Measurements from ENCODE around the gene GABRD.

GABRD gene

DNA sequence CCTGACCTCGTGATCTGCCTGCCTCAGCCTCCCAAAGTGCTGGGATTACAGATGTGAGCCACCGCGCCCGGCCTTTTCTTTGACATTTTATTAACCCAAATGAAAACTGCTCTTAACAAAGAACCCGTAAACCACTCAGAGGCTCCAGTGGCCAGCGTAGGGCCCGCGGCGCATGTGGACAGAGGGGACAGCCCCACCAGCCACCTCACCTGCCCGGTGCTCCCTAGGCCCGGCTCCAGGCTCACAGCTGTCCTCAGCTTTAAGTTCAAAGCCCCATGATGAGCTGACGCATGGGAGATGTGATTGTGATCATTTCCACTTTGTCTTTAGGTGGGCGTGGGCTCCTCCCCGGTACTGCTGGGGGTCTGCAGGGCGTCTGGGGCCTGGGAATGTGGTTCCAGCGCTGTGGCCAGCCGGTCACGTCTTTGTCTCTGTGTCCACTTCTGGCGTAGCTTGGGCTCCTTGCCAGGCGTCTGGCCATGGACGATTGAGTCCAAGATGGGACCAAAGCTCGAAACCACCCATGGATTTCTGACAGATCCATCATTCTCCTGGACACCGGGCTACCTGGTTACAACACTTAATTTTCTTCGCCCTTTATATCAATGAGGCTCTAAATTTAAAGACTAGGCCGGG lies 37.9 kb downstream of the GABRD start:
- no peak for TF ChIP-seq MAX (IDR thresholded peaks at IDR 0.05; ENCODE audit: low read depth, low read length)
- no peak for TF ChIP-seq POLR2A (IDR thresholded peaks at IDR 0.05; ENCODE audit: extremely low read depth, insufficient read length)
- no peak for DNase-seq (ENCODE audit: low read depth)
- no peak overlapping the region for H3K4me3 ChIP-seq (ENCODE audit: low read depth, low read length)

DNA sequence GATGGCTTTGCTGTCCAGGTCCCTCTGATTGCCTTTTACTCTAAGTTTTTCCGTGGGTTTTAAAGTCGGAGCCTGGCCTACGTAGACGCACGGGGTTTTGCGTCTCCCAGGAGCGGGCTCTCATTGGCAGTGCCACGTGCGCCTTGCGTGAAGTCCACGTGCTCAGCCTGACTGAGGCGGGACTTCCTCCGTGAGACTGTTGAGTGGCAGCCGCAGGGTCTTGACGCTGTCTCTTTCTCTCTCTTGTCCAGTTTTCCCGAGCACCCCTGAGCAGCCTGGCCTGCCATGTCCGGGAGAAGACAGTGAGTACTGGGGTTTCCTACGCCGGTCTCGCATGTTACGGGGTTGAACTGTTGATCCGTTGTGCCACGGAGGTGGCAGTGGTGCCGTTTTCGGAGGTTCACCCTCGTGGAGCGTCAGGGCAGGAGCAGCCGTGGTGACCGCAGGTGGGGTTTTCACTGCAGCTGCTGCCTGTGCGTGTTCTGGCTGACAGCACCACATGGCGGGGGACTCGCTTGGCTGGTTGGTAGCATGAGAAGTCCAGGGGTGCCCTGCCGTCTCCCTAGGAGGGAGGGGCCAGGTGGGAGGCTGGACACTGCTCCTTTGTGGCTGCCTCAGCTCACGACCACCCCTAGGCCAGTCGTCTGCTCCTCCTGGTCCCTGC lies 40.3 kb downstream of the GABRD start:
- no peak overlapping the region for H3K4me3 ChIP-seq (ENCODE audit: low read depth, low read length)
- no peak for TF ChIP-seq POLR2A (IDR thresholded peaks at IDR 0.05; ENCODE audit: extremely low read depth, insufficient read length)
- no peak for TF ChIP-seq MAX (IDR thresholded peaks at IDR 0.05; ENCODE audit: low read depth, low read length)
- TF ChIP-seq MYC (IDR thresholded peaks at IDR 0.05; ENCODE audit: low read depth, low read length): no peak
- TF ChIP-seq, protein P1, sequence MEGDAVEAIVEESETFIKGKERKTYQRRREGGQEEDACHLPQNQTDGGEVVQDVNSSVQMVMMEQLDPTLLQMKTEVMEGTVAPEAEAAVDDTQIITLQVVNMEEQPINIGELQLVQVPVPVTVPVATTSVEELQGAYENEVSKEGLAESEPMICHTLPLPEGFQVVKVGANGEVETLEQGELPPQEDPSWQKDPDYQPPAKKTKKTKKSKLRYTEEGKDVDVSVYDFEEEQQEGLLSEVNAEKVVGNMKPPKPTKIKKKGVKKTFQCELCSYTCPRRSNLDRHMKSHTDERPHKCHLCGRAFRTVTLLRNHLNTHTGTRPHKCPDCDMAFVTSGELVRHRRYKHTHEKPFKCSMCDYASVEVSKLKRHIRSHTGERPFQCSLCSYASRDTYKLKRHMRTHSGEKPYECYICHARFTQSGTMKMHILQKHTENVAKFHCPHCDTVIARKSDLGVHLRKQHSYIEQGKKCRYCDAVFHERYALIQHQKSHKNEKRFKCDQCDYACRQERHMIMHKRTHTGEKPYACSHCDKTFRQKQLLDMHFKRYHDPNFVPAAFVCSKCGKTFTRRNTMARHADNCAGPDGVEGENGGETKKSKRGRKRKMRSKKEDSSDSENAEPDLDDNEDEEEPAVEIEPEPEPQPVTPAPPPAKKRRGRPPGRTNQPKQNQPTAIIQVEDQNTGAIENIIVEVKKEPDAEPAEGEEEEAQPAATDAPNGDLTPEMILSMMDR (IDR thresholded peaks at IDR 0.05; ENCODE audit: low read depth, low read length): no peak
- no peak for DNase-seq (ENCODE audit: low read depth)

- H3K4me3 ChIP-seq (ENCODE audit: low read depth, low read length): no peak overlapping the region
- no peak for TF ChIP-seq MAX (IDR thresholded peaks at IDR 0.05; ENCODE audit: low read depth, low read length)
- DNase-seq (ENCODE audit: low read depth): no peak
These were observed 40.9 kb downstream of the GABRD start for GRCh38 chr1:2060072-2060471.

DNA sequence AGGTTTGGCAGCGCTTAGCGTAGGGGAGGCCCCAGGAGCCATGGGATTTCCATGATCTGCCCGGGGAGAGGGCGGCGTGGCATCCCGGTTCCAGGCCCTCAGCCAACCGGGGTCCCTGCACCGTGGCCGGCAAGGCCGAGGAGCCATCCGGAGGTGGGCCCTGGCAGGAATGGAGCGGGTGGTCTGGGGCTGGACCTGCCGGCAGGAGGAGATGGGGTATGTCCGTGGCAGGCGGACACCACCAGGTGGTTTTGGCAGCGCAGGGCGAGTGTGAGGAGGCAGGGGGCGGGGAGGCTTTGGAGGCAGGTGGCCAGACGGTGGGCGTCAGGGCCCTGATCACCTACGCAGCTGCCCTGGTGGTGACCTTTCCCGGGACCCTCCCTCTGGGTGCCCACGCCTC lies 41.4 kb downstream of the GABRD start:
- TF ChIP-seq, protein P1 (IDR thresholded peaks at IDR 0.05; ENCODE audit: low read depth, low read length): no peak
- TF ChIP-seq POLR2A (IDR thresholded peaks at IDR 0.05; ENCODE audit: extremely low read depth, insufficient read length) (no peak), MAX (IDR thresholded peaks at IDR 0.05; ENCODE audit: low read depth, low read length) (no peak), MYC (IDR thresholded peaks at IDR 0.05; ENCODE audit: low read depth, low read length) (no peak)
- H3K4me3 ChIP-seq (ENCODE audit: low read depth, low read length): no peak overlapping the region
- DNase-seq (ENCODE audit: low read depth): no peak

DNA sequence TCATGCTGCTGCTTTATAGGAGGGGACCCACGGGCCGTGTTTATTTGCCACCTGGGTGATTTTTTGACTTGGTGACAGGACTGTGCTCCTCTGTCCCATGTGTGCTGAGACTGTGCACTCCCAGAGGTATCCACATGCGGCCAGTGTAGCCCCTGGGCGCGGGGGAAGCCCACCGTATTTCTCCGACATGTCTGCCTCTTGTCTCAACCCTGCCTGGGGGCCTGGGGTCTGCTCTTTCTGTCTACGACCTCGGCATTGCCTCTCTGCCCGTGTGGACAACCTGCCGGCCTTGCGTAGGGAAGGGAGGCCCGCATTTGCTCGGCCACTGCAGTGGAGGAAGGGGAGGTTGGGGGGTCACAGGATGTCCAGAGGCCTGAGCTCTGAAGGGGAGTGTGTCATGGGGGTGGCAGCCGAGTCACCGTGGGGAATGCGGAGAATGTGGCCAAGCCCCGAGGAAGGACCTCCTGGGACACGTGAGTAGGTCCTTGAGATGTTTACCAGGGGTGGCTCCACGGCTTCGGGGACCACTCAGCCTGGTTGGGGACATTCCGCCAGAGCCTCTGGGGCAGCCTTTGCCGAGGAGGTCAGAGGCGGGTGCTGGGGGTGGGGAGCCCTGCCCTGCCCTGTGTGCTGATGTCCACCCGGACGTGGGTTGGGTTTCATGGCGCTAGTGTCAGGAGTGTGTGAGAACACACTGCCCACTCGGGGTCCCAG lies 42.1 kb downstream of the GABRD start:
- no peak overlapping the region for H3K4me3 ChIP-seq (ENCODE audit: low read depth, low read length)
- DNase-seq (ENCODE audit: low read depth): no peak
- TF ChIP-seq, protein P1 (IDR thresholded peaks at IDR 0.05; ENCODE audit: low read depth, low read length): no peak
- no peak for TF ChIP-seq MYC (IDR thresholded peaks at IDR 0.05; ENCODE audit: low read depth, low read length)
- no peak for TF ChIP-seq POLR2A (IDR thresholded peaks at IDR 0.05; ENCODE audit: extremely low read depth, insufficient read length)
- no peak for TF ChIP-seq MAX (IDR thresholded peaks at IDR 0.05; ENCODE audit: low read depth, low read length)

- no peak overlapping the region for H3K4me3 ChIP-seq (ENCODE audit: low read depth, low read length)
- no peak for DNase-seq (ENCODE audit: low read depth)
- TF ChIP-seq MAX (IDR thresholded peaks at IDR 0.05; ENCODE audit: low read depth, low read length) (no peak), POLR2A (IDR thresholded peaks at IDR 0.05; ENCODE audit: extremely low read depth, insufficient read length) (no peak), MYC (IDR thresholded peaks at IDR 0.05; ENCODE audit: low read depth, low read length) (no peak)
- TF ChIP-seq, protein P1 (IDR thresholded peaks at IDR 0.05; ENCODE audit: low read depth, low read length): no peak
These were observed 46.6 kb downstream of the GABRD start for GRCh38 chr1:2065699-2066098.
